ENCODE measurements around the gene GABBR2. TPM values are rescaled to one million over a fixed set of nuclear protein-coding genes. Genes with fewer than 3 reads are reported as not detected.

The GABBR2 gene
- total and polyA plus RNA-seq, 2 donors (not counting 1 experiment from before 2014, with no cell fraction given) = 0.03 TPM; not detected in 1

- 97% methylated on average over 14 of the region's 18 CpGs for WGBS (ENCODE audit: insufficient coverage)
- POLR2A ChIA-PET = no interaction called here
- H3K9ac ChIP-seq (ENCODE audit: low read length) = no peak overlapping the region
- H3K9me3 ChIP-seq (ENCODE audit: control extremely low read depth in 1 of 3, control insufficient read depth in 2 of 3, insufficient read depth in 1 of 3, low read length in 2 of 3) = no peaks in the 10 kb centered on the region
- no peak overlapping the region for H2AFZ ChIP-seq (ENCODE audit: insufficient read depth, low read depth, low read length, poor library complexity, severe bottlenecking)
- no peaks in the 10 kb centered on the region for H3K4me1 Mint-ChIP-seq
- CTCF ChIA-PET = no interaction called here
- H3K27me3 ChIP-seq (replicated peaks in 1 of 4; ENCODE audit: control extremely low read depth in 1 of 4, control insufficient read depth in 3 of 4, insufficient read depth in 4 of 4, low read length in 3 of 4) = peaks cover 0 to 4% (median 0%) of the 10 kb centered on the region in 4 experiments
- ATAC-seq (ENCODE audit: low read depth) (no peak), DNase-seq (no peak)
- peaks cover 3% of the 10 kb centered on the region for H3K27me3 Mint-ChIP-seq
- H3K4me3 Mint-ChIP-seq = no peak overlapping the region
- H3K4me1 ChIP-seq (ENCODE audit: control insufficient read depth in 2 of 2, insufficient read depth in 2 of 2, low read length in 2 of 2) = no peaks in the 10 kb centered on the region
- H3K36me3 ChIP-seq (replicated peaks in 1 of 2; ENCODE audit: control extremely low read depth in 1 of 2, control insufficient read depth in 1 of 2, extremely low read depth in 1 of 2, insufficient read depth in 2 of 2, low read length in 1 of 2) = no peaks in the 10 kb centered on the region
- no peak overlapping the region for H3K27ac Mint-ChIP-seq
- TF ChIP-seq EZH2 (IDR thresholded peaks at IDR 0.05; ENCODE audit: borderline replicate concordance, insufficient read depth, low read depth, low read length, poor library complexity, severe bottlenecking) (no peak), CTCF (IDR thresholded peaks at IDR 0.05) (no peak)
- H3K4me3 ChIP-seq (ENCODE audit: control extremely low read depth in 1 of 5, extremely low read depth in 1 of 5, insufficient read depth in 1 of 5, low read depth in 2 of 5, low read length in 4 of 5) = no peak overlapping the region
- no peaks in the 10 kb centered on the region for H3K9me3 Mint-ChIP-seq (ENCODE audit: insufficient read depth)
- no peaks in the 10 kb centered on the region for H4K20me1 ChIP-seq (ENCODE audit: control insufficient read depth, insufficient read depth, low read length, poor library complexity, severe bottlenecking)
- no peaks in the 10 kb centered on the region for H3K79me2 ChIP-seq (ENCODE audit: control insufficient read depth, insufficient read depth, low read length)
- intact Hi-C loops (cut with micrococcal nuclease) = no loop called here
- no peak overlapping the region for H3K4me2 ChIP-seq (replicated peaks; ENCODE audit: low read depth, low read length, poor library complexity, severe bottlenecking)
- no peak overlapping the region for H3K27ac ChIP-seq (ENCODE audit: low read length in 2 of 2)
Observed at GRCh38 chr9:98290411-98290810, 418.3 kb downstream of the GABBR2 start.

- WGBS (ENCODE audit: insufficient coverage) = 94% methylated on average over 12 of the region's 12 CpGs
- no peak for TF ChIP-seq EZH2 (IDR thresholded peaks at IDR 0.05; ENCODE audit: borderline replicate concordance, insufficient read depth, low read depth, low read length, poor library complexity, severe bottlenecking)
- TF ChIP-seq CTCF (IDR thresholded peaks at IDR 0.05) = no peak
- Histone ChIP-seq H3K9ac (ENCODE audit: low read length) (no peak overlapping the region), H3K79me2 (ENCODE audit: control insufficient read depth, insufficient read depth, low read length) (no peaks in the 10 kb centered on the region), H3K27ac (ENCODE audit: low read length in 2 of 2) (no peak overlapping the region), H3K27me3 (replicated peaks in 1 of 4; ENCODE audit: control extremely low read depth in 1 of 4, control insufficient read depth in 3 of 4, insufficient read depth in 4 of 4, low read length in 3 of 4) (peaks cover 0 to 4% (median 0%) of the 10 kb centered on the region in 4 experiments), H3K4me2 (replicated peaks; ENCODE audit: low read depth, low read length, poor library complexity, severe bottlenecking) (no peak overlapping the region), H3K9me3 (ENCODE audit: control extremely low read depth in 1 of 3, control insufficient read depth in 2 of 3, insufficient read depth in 1 of 3, low read length in 2 of 3) (no peaks in the 10 kb centered on the region), H3K36me3 (replicated peaks in 1 of 2; ENCODE audit: control extremely low read depth in 1 of 2, control insufficient read depth in 1 of 2, extremely low read depth in 1 of 2, insufficient read depth in 2 of 2, low read length in 1 of 2) (no peaks in the 10 kb centered on the region), H2AFZ (ENCODE audit: insufficient read depth, low read depth, low read length, poor library complexity, severe bottlenecking) (no peak overlapping the region), H3K4me3 (ENCODE audit: control extremely low read depth in 1 of 5, extremely low read depth in 1 of 5, insufficient read depth in 1 of 5, low read depth in 2 of 5, low read length in 4 of 5) (no peak overlapping the region), H3K4me1 (ENCODE audit: control insufficient read depth in 2 of 2, insufficient read depth in 2 of 2, low read length in 2 of 2) (no peaks in the 10 kb centered on the region), H4K20me1 (ENCODE audit: control insufficient read depth, insufficient read depth, low read length, poor library complexity, severe bottlenecking) (no peaks in the 10 kb centered on the region)
- Mint-ChIP-seq H3K4me3 (no peak overlapping the region), H3K9me3 (ENCODE audit: insufficient read depth) (no peaks in the 10 kb centered on the region), H3K27me3 (no peaks in the 10 kb centered on the region), H3K4me1 (no peaks in the 10 kb centered on the region), H3K27ac (no peak overlapping the region)
- ChIA-PET CTCF (no interaction called here), POLR2A (no interaction called here)
- DNase-seq (no peak), ATAC-seq (ENCODE audit: low read depth) (no peak)
- intact Hi-C loops (cut with micrococcal nuclease) = no loop called here
Observed at GRCh38 chr9:98289614-98290201, 419.0 kb downstream of the GABBR2 start.

Data from B cell (primary cell).